Panc1 (cell line): Measurements from ENCODE around the gene KANSL1L.

Source experiments
- CTCF ChIP-seq: fragments of 450-650 bp; IDR thresholded peaks from 2 replicates; pipeline ENCODE4 v1.5.1; 2017; ENCODE audit warnings: mild to moderate bottlenecking
- REST ChIP-seq, 2 experiments: IDR thresholded peaks; 2 replicates each; pipeline ENCODE4 v1.6.1; 2011 to 2012; ENCODE audit warnings: low read depth in 2 of 2, control low read depth in 1 of 2, low read length in 1 of 2, mild to moderate bottlenecking in 1 of 2, moderate library complexity in 1 of 2; ENCODE audit not compliant: insufficient read depth in 1 of 2

- no peak for TF ChIP-seq CTCF
- no peak for TF ChIP-seq REST (IDR thresholded peaks at IDR 0.05; ENCODE audit: insufficient read depth in 1 of 2, low read depth in 2 of 2, low read length in 1 of 2)
Observed at GRCh38 chr2:210086292-210086691, 84.9 kb downstream of the KANSL1L start.
